ENCODE data around the gene BCCIP.
A peak's percentile ranks its signal among the peaks of the same experiment; 100 is the strongest.

Gene BCCIP

GRCh38 chr10:125817337-125817946 is 5.9 kb upstream of the BCCIP start:
- ChIA-PET CTCF (interaction anchor here (1.0 to 1.2 kb wide), 3 partner anchors 9 to 28 kb away, joined by 3 read pairs; no protein-coding TSS in a partner anchor), POLR2A (no interaction called here)
- TF ChIP-seq CTCF (IDR thresholded peaks at IDR 0.05; ENCODE audit: control extremely low read depth, extremely low read depth, low read depth, missing control alignments), result no peak
- DNase-seq (ENCODE audit: extremely low spot score), result no peak

GRCh38 chr10:125820701-125821100 is 2.6 kb upstream of the BCCIP start:
- CTCF ChIA-PET, result interaction anchor here (1.2 to 2.3 kb wide), 4 partner anchors 10 to 17 kb away, joined by 3 to 7 read pairs (median 4); no protein-coding TSS in a partner anchor

GRCh38 chr10:125823663-125824251 is 411 bp downstream of the BCCIP start:
- ChIA-PET POLR2A (no interaction called here), CTCF (interaction anchor here (1.1 kb wide), 1 partner anchor 7 kb away, joined by 4 read pairs; no protein-coding TSS in a partner anchor)
- DNase-seq (ENCODE audit: extremely low spot score), result no peak
- TF ChIP-seq CTCF (IDR thresholded peaks at IDR 0.05; ENCODE audit: control extremely low read depth, extremely low read depth, low read depth, missing control alignments), result no peak

More at GRCh38 chr10:125820701-125821100, 2.6 kb upstream of the BCCIP start:
- DNase-seq (ENCODE audit: extremely low spot score), result peak; percentile 47
- TF ChIP-seq CTCF (IDR thresholded peaks at IDR 0.05; ENCODE audit: control extremely low read depth, extremely low read depth, low read depth, missing control alignments), result no peak
- POLR2A ChIA-PET, result no interaction called here

GRCh38 chr10:125824736-125825135 is 1.4 kb downstream of the BCCIP start:
- no peak for TF ChIP-seq CTCF (IDR thresholded peaks at IDR 0.05; ENCODE audit: control extremely low read depth, extremely low read depth, low read depth, missing control alignments)
- no peak for DNase-seq (ENCODE audit: extremely low spot score)
- ChIA-PET CTCF (no interaction called here), POLR2A (no interaction called here)

- DNase-seq (ENCODE audit: extremely low spot score), result no peak
- TF ChIP-seq CTCF (IDR thresholded peaks at IDR 0.05; ENCODE audit: control extremely low read depth, extremely low read depth, low read depth, missing control alignments), result no peak
- ChIA-PET POLR2A (no interaction called here), CTCF (interaction anchor here (1.1 to 1.7 kb wide), 3 partner anchors 21 to 42 kb away, joined by 3 to 5 read pairs (median 4); no protein-coding TSS in a partner anchor)
Observed at GRCh38 chr10:125827133-125827532, 3.8 kb downstream of the BCCIP start.

- DNase-seq (ENCODE audit: extremely low spot score), result no peak
- CTCF ChIA-PET, result interaction anchor here (1.0 to 1.7 kb wide), 2 partner anchors 11 to 22 kb away, joined by 3 to 5 read pairs; no protein-coding TSS in a partner anchor
- no peak for TF ChIP-seq CTCF (IDR thresholded peaks at IDR 0.05; ENCODE audit: control extremely low read depth, extremely low read depth, low read depth, missing control alignments)
- POLR2A ChIA-PET, result no interaction called here
Observed at GRCh38 chr10:125828311-125828710, 5.0 kb downstream of the BCCIP start.

Data from GM10248 (cell line).